ENCODE results near the gene FAXDC2. TPM values are rescaled to one million over a fixed set of nuclear protein-coding genes. Genes with fewer than 3 reads are reported as not detected.

Gene FAXDC2
- total and polyA plus RNA-seq, 2 of the 8 experiments (the other 6 are each of a cell fraction or from before 2014, with no cell fraction given) = 3.7 to 5.9 TPM

DNA sequence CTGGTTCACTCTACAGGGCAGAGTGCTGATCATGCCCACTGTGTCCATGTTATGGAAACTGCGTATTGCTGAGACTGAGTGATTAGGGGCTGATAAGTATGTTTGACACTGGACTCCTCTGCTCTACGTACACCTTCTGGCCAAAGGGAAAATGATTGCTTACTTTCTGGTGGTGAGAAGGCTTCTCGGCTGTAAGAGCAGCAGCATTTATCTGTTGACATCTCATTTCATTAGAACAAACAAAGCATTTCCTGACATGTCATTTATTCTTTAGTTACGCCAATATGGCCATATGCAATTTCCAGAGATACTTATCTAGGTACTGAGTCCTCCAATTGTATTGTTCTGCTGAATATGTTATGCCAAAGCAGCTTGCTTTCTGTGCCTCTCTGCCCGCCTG is 5.6 kb downstream of the FAXDC2 start:
- Histone ChIP-seq H3K56ac (replicated peaks; ENCODE audit: insufficient read length, low read depth, low read length) (no peak overlapping the region), H2BK20ac (ENCODE audit: low read length) (no peak overlapping the region), H3K23me2 (ENCODE audit: low read depth, low read length) (no peaks in the 10 kb centered on the region), H3K18ac (ENCODE audit: extremely low read depth, low read length) (no peak overlapping the region), H3K4ac (replicated peaks; ENCODE audit: insufficient read length, low read depth, low read length) (no peak overlapping the region), H2BK5ac (ENCODE audit: low read depth, low read length) (no peak overlapping the region), H4K8ac (ENCODE audit: extremely low read depth, insufficient read depth, low read length) (no peak overlapping the region), H3K14ac (ENCODE audit: insufficient read length) (no peak overlapping the region), H3K4me2 (ENCODE audit: insufficient read depth in 1 of 2, low read depth in 2 of 2, low read length in 2 of 2) (no peak overlapping the region), H3K79me2 (ENCODE audit: control insufficient read depth in 1 of 2, insufficient read depth in 2 of 2, low read length in 2 of 2) (no peaks in the 10 kb centered on the region), H2BK120ac (replicated peaks; ENCODE audit: low read depth, low read length) (no peak overlapping the region), H2BK12ac (ENCODE audit: low read depth, low read length) (no peak overlapping the region), H4K20me1 (replicated peaks in 1 of 2; ENCODE audit: control insufficient read depth in 1 of 2, insufficient read depth in 2 of 2, low read length in 2 of 2) (no peaks in the 10 kb centered on the region), H3K27ac (ENCODE audit: low read depth, low read length) (no peak overlapping the region), H3K36me3 (ENCODE audit: control insufficient read depth in 2 of 4, insufficient read depth in 4 of 4, low read length in 3 of 4) (no peaks in the 10 kb centered on the region; a peak in 2 of 8 replicates), H3K9ac (replicated peaks in 1 of 4; ENCODE audit: extremely low read depth in 1 of 4, low read depth in 3 of 4, low read length in 3 of 4) (no peak overlapping the region), H3K23ac (ENCODE audit: insufficient read length) (no peak overlapping the region), H3K9me3 (ENCODE audit: insufficient read depth in 2 of 2, low read depth in 1 of 2, low read length in 1 of 2) (no peaks in the 10 kb centered on the region), H3K4me3 (ENCODE audit: extremely low read depth in 1 of 4, insufficient read depth in 2 of 4, low read depth in 3 of 4, low read length in 4 of 4) (no peak overlapping the region), H2AFZ (ENCODE audit: low read length) (no peak overlapping the region), H3K79me1 (ENCODE audit: low read depth, low read length) (no peaks in the 10 kb centered on the region), H4K91ac (replicated peaks; ENCODE audit: insufficient read length, low read length) (no peak overlapping the region), H3K27me3 (replicated peaks in 1 of 4; ENCODE audit: control insufficient read depth in 3 of 4, extremely low read depth in 1 of 4, insufficient read depth in 3 of 4, low read length in 3 of 4) (no peaks in the 10 kb centered on the region), H2AK5ac (ENCODE audit: low read depth, low read length) (no peak overlapping the region), H4K5ac (ENCODE audit: insufficient read length, low read depth, low read length) (no peak overlapping the region), H2BK15ac (ENCODE audit: low read length) (no peak overlapping the region), H3K4me1 (replicated peaks in 1 of 4; ENCODE audit: control insufficient read depth in 3 of 4, insufficient read depth in 4 of 4, low read length in 3 of 4) (peaks cover 0 to 2% (median under 1%) of the 10 kb centered on the region in 4 experiments; a peak in 3 of 7 replicates)
- TF ChIP-seq CHD2 (IDR thresholded peaks at IDR 0.05; ENCODE audit: low read length) = no peak
- TF ChIP-seq CBX5 (IDR thresholded peaks at IDR 0.05; ENCODE audit: low read depth, low read length) = no peak
- no peak for DNase-seq (ENCODE audit: low read depth in 1 of 2, low spot score in 2 of 2)
- CTCF ChIA-PET (ENCODE audit: partially characterized antibody) = interaction anchor here (1.1 to 1.2 kb wide), 2 partner anchors 10 to 15 kb away, joined by 4 read pairs; no protein-coding TSS in a partner anchor
- POLR2A ChIA-PET (ENCODE audit: partially characterized antibody) = interaction anchor here (0.9 to 2.5 kb wide), 5 partner anchors 10 to 25 kb away, joined by 3 to 9 read pairs (median 4); partner anchors contain the start of gene CNOT8
- no peak for FAIRE-seq
- 87% methylated on average over 5 of the region's 5 CpGs; no CpG with 5 or more reads in 1 of the 2 experiments for WGBS, 2 experiments (ENCODE audit: extremely low coverage in 1 of 2, insufficient coverage in 1 of 2, insufficient read length in 1 of 2, insufficient replicate concordance in 2 of 2, low coverage in 1 of 2, low lambda C conversion rate in 2 of 2, missing lambda C conversion rate in 1 of 2)
